Liver (tissue), 9 donors: ENCODE measurements around the gene SEH1L. TPM values are rescaled to one million over a fixed set of nuclear protein-coding genes. Genes with fewer than 3 reads are reported as not detected.

Experiments
- DNase-seq: peaks from one replicate; pipeline ENCODE4 v3.0.0-alpha.2; 2017; ENCODE audit warnings: low spot score
- H3K27ac ChIP-seq, 2 donors: one replicate each; pipeline ENCODE4 v1.7.0; 2013; ENCODE audit warnings: inconsistent platforms in 2 of 2, low read length in 2 of 2, control low read depth in 1 of 2, low read depth in 1 of 2, mild to moderate bottlenecking in 1 of 2
- H3K27me3 ChIP-seq, 4 donors: one replicate each; pipeline versions ENCODE4 v1.6.1 to v1.7.0; 2013; ENCODE audit warnings: low read length in 3 of 4, inconsistent platforms in 1 of 4, mild to moderate bottlenecking in 1 of 4, moderate library complexity in 1 of 4; ENCODE audit not compliant: control insufficient read depth in 4 of 4, insufficient read depth in 4 of 4
- H3K36me3 ChIP-seq, 4 donors: one replicate each; pipeline versions ENCODE4 v1.6.1 to v1.7.0; 2013; ENCODE audit warnings: low read length in 3 of 4, mild to moderate bottlenecking in 3 of 4, low read depth in 1 of 4, moderate library complexity in 1 of 4; ENCODE audit not compliant: control insufficient read depth in 4 of 4, insufficient read depth in 3 of 4
- H3K4me1 ChIP-seq, 4 donors: one replicate each; pipeline versions ENCODE4 v1.6.1 to v1.7.0; 2013; ENCODE audit warnings: low read length in 3 of 4, mild to moderate bottlenecking in 3 of 4, moderate library complexity in 1 of 4; ENCODE audit not compliant: control insufficient read depth in 4 of 4, insufficient read depth in 4 of 4
- H3K4me3 ChIP-seq, 3 donors: one replicate each; pipeline versions ENCODE4 v1.6.1 to v1.7.0; 2013; ENCODE audit warnings: low read length in 3 of 3, control low read depth in 1 of 3, low read depth in 1 of 3, mild to moderate bottlenecking in 1 of 3
- H3K9ac ChIP-seq, 2 donors: one replicate each; pipeline ENCODE4 v1.7.0; 2013; ENCODE audit warnings: low read length in 2 of 2, mild to moderate bottlenecking in 2 of 2, moderate library complexity in 2 of 2, control low read depth in 1 of 2, low read depth in 1 of 2
- H3K9me3 ChIP-seq, 4 donors: one replicate each; pipeline versions ENCODE4 v1.6.1 to v1.7.0; 2013; ENCODE audit warnings: low read length in 3 of 4; ENCODE audit not compliant: control insufficient read depth in 4 of 4
- EGR1 ChIP-seq, 2 donors: IDR thresholded peaks; 2 replicates each; pipeline ENCODE4 v1.6.1; 2016 to 2018; ENCODE audit warnings: antibody characterized with exemption in 2 of 2, low read depth in 2 of 2
- FOXA1 ChIP-seq: IDR thresholded peaks from 2 replicates; pipeline ENCODE4 v1.6.1; 2016; ENCODE audit warnings: antibody characterized with exemption
- FOXA2 ChIP-seq: IDR thresholded peaks from 2 replicates; pipeline ENCODE4 v1.6.1; 2016; ENCODE audit warnings: antibody characterized with exemption
- GABPA ChIP-seq, 2 donors: IDR thresholded peaks in 1 of 2; conservative IDR thresholded peaks in 1 of 2; 2 replicates each; pipeline ENCODE4 v1.6.1; 2016; ENCODE audit warnings: antibody characterized with exemption in 2 of 2, mild to moderate bottlenecking in 1 of 2, moderate library complexity in 1 of 2
- HNF4A ChIP-seq, 2 donors: conservative IDR thresholded peaks; 2 replicates each; pipeline ENCODE4 v1.6.1; 2016; ENCODE audit warnings: antibody characterized with exemption in 2 of 2, mild to moderate bottlenecking in 2 of 2
- HNF4G ChIP-seq: IDR thresholded peaks from 2 replicates; pipeline ENCODE4 v1.6.1; 2016; ENCODE audit warnings: antibody characterized with exemption
- JUND ChIP-seq, 2 donors: IDR thresholded peaks; 2 replicates each; pipeline ENCODE4 v1.6.1; 2016; ENCODE audit warnings: antibody characterized with exemption in 2 of 2
- NR2F2 ChIP-seq: IDR thresholded peaks from 2 replicates; pipeline ENCODE4 v1.6.1; 2016; ENCODE audit warnings: antibody characterized with exemption
- RAD21 ChIP-seq, 2 donors: IDR thresholded peaks; 2 replicates each; pipeline ENCODE4 v1.6.1; 2016; ENCODE audit warnings: antibody characterized with exemption in 2 of 2, mild to moderate bottlenecking in 2 of 2
- RXRA ChIP-seq, 2 donors: IDR thresholded peaks; 2 replicates each; pipeline ENCODE4 v1.6.1; 2017 to 2018; ENCODE audit warnings: antibody characterized with exemption in 2 of 2, mild to moderate bottlenecking in 1 of 2
- SP1 ChIP-seq: IDR thresholded peaks from 2 replicates; pipeline ENCODE4 v1.6.1; 2018; ENCODE audit warnings: antibody characterized with exemption, mild to moderate bottlenecking
- TAF1 ChIP-seq: conservative IDR thresholded peaks from 2 replicates; pipeline ENCODE4 v1.6.1; 2016; ENCODE audit warnings: antibody characterized with exemption, mild to moderate bottlenecking
- YY1 ChIP-seq: IDR thresholded peaks from 2 replicates; pipeline ENCODE4 v1.6.1; 2016; ENCODE audit warnings: antibody characterized with exemption, mild to moderate bottlenecking
- WGBS: extraction: QIAGEN DNeasy Blood & Tissue Kit; methylation state at CpG from one replicate; pipeline ENCODE4 v1.1.7; 2013; 5-methylcytosine and 5-hydroxymethylcytosine counted together
- polyA plus RNA-seq, 2 donors: library from polyadenylated mRNA; stranded (reverse) in 1 of 2; unstranded in 1 of 2; fragments of 200-250 nt in 1 of 2; fragments of >200 nt in 1 of 2; fragmentation: Nextera tagmentation in 1 of 2; extraction: Ambion mirVana in 1 of 2; gene quantifications; one replicate each; pipeline versions ENCODE4 v1.2.1 to v1.2.3, GENCODE V29; 2013 to 2015
- total RNA-seq, 2 donors: library from RNA; depleted of rRNA; stranded (reverse); fragments of >200 nt; gene quantifications; one replicate each; pipeline ENCODE4 v1.2.3, GENCODE V29; 2014
- TF ChIP-seq, protein P1 (sequence below): IDR thresholded peaks from 2 replicates; pipeline ENCODE4 v1.6.1; 2016; ENCODE audit warnings: antibody characterized with exemption
- TF ChIP-seq, protein P2 (sequence below): IDR thresholded peaks from 2 replicates; pipeline ENCODE4 v1.6.1; 2016; ENCODE audit warnings: antibody characterized with exemption, mild to moderate bottlenecking
- TF ChIP-seq, protein P3 (sequence below): IDR thresholded peaks from 2 replicates; pipeline ENCODE4 v1.6.1; 2016; ENCODE audit warnings: antibody characterized with exemption
- TF ChIP-seq, protein P4 (sequence below): IDR thresholded peaks from 2 replicates; pipeline ENCODE4 v1.6.1; 2016; ENCODE audit warnings: antibody characterized with exemption
- TF ChIP-seq, protein P5 (sequence below): fragments of 150-350 bp; IDR thresholded peaks from 2 replicates; pipeline ENCODE4 v1.5.1; 2017; ENCODE audit warnings: improper control_type of control experiment, low read depth, low read length; ENCODE audit not compliant: missing input control
- donor health status: healthy.
- donor health status: healthy.
- donor health status: healthy.
- donor health status: healthy.
- donor health status: healthy.

The SEH1L gene
- total and polyA plus RNA-seq, 4 donors = 12.2 to 28.5 (median 16.8) TPM

DNA sequence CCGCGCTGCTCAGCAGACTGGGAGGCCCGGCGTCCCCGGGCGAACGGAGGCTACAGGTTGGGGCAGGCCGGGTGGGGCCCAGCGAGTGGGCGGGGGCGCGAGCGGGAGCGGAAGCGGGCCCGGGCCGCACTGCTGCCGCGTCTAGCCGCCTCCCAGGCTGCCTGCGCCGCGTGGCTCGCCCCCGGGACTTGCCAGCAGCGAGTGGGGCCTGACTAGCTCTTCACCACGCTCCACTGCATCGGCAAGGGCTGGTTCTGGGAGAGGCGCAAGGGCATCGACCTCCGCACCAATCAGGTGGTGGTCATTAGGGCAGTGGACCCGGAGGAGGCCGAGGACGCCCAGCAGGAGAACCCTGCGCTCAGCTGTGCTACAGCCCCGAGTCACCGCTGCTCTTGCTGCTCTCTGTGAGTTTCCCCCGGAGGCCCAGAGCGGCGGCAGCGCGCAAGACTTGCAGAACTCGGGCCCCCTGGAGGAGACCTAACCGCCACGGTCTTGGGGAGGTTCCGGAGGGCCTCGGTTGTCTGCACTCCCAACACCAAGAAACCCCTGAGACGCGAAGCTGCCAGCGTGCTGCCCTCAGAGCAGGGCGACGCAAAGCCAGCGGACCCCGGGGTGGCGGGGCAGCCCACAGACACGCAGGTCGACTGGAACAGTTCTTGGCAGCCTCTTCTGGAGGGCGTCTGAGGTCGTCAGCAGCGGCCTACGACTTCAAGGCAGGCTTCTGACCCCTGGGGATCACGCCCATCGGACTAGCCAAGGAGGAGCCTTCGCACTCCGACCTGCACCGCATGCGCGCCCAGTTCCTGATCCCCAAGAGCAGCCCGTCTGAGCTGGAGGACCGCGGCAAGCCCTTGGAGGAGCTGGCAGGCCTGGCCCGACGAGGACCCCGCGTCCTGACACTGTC is 36.5 kb upstream of the SEH1L start:
- H3K27ac ChIP-seq = no peak overlapping the region

More for the DNA sequence above, 36.5 kb upstream of the SEH1L start:
- H3K9ac ChIP-seq = no peak overlapping the region
- peak; percentile 52 for DNase-seq
- H3K9me3 ChIP-seq = peaks cover 0 to 4% (median 0%) of the 10 kb centered on the region in 4 donors
- 13% methylated on average over 75 of the region's 75 CpGs for WGBS
- H3K27me3 ChIP-seq = peaks cover 0 to 3% (median 0%) of the 10 kb centered on the region in 4 donors
- H3K36me3 ChIP-seq = no peaks in the 10 kb centered on the region
- H3K4me1 ChIP-seq = peaks cover 0 to 11% (median 3%) of the 10 kb centered on the region in 4 donors
- TF ChIP-seq, protein P1, sequence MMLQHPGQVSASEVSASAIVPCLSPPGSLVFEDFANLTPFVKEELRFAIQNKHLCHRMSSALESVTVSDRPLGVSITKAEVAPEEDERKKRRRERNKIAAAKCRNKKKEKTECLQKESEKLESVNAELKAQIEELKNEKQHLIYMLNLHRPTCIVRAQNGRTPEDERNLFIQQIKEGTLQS = no peak
- TF ChIP-seq FOXA1 (no peak), TAF1 (no peak), NR2F2 (no peak), JUND (IDR thresholded peaks at IDR 0.05) (no peak), YY1 (no peak), FOXA2 (no peak), RXRA (IDR thresholded peaks at IDR 0.05) (no peak), HNF4A (conservative IDR thresholded peaks at IDR 0.05) (no peak), GABPA (IDR thresholded peaks at IDR 0.05 in 1 of 2, conservative IDR thresholded peaks at IDR 0.05 in 1 of 2) (no peak), EGR1 (IDR thresholded peaks at IDR 0.05; ENCODE audit: low read depth in 2 of 2) (no peak), SP1 (no peak), RAD21 (IDR thresholded peaks at IDR 0.05) (no peak), HNF4G (no peak)
- TF ChIP-seq, protein P2, sequence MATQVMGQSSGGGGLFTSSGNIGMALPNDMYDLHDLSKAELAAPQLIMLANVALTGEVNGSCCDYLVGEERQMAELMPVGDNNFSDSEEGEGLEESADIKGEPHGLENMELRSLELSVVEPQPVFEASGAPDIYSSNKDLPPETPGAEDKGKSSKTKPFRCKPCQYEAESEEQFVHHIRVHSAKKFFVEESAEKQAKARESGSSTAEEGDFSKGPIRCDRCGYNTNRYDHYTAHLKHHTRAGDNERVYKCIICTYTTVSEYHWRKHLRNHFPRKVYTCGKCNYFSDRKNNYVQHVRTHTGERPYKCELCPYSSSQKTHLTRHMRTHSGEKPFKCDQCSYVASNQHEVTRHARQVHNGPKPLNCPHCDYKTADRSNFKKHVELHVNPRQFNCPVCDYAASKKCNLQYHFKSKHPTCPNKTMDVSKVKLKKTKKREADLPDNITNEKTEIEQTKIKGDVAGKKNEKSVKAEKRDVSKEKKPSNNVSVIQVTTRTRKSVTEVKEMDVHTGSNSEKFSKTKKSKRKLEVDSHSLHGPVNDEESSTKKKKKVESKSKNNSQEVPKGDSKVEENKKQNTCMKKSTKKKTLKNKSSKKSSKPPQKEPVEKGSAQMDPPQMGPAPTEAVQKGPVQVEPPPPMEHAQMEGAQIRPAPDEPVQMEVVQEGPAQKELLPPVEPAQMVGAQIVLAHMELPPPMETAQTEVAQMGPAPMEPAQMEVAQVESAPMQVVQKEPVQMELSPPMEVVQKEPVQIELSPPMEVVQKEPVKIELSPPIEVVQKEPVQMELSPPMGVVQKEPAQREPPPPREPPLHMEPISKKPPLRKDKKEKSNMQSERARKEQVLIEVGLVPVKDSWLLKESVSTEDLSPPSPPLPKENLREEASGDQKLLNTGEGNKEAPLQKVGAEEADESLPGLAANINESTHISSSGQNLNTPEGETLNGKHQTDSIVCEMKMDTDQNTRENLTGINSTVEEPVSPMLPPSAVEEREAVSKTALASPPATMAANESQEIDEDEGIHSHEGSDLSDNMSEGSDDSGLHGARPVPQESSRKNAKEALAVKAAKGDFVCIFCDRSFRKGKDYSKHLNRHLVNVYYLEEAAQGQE = no peak
- TF ChIP-seq, protein P3, sequence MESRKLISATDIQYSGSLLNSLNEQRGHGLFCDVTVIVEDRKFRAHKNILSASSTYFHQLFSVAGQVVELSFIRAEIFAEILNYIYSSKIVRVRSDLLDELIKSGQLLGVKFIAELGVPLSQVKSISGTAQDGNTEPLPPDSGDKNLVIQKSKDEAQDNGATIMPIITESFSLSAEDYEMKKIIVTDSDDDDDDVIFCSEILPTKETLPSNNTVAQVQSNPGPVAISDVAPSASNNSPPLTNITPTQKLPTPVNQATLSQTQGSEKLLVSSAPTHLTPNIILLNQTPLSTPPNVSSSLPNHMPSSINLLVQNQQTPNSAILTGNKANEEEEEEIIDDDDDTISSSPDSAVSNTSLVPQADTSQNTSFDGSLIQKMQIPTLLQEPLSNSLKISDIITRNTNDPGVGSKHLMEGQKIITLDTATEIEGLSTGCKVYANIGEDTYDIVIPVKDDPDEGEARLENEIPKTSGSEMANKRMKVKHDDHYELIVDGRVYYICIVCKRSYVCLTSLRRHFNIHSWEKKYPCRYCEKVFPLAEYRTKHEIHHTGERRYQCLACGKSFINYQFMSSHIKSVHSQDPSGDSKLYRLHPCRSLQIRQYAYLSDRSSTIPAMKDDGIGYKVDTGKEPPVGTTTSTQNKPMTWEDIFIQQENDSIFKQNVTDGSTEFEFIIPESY = no peak
- TF ChIP-seq, protein P4, sequence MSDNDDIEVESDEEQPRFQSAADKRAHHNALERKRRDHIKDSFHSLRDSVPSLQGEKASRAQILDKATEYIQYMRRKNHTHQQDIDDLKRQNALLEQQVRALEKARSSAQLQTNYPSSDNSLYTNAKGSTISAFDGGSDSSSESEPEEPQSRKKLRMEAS = no peak
- TF ChIP-seq, protein P5, sequence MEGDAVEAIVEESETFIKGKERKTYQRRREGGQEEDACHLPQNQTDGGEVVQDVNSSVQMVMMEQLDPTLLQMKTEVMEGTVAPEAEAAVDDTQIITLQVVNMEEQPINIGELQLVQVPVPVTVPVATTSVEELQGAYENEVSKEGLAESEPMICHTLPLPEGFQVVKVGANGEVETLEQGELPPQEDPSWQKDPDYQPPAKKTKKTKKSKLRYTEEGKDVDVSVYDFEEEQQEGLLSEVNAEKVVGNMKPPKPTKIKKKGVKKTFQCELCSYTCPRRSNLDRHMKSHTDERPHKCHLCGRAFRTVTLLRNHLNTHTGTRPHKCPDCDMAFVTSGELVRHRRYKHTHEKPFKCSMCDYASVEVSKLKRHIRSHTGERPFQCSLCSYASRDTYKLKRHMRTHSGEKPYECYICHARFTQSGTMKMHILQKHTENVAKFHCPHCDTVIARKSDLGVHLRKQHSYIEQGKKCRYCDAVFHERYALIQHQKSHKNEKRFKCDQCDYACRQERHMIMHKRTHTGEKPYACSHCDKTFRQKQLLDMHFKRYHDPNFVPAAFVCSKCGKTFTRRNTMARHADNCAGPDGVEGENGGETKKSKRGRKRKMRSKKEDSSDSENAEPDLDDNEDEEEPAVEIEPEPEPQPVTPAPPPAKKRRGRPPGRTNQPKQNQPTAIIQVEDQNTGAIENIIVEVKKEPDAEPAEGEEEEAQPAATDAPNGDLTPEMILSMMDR = no peak
- peak overlapping the region in 1 of 3 donors; percentile 23 for H3K4me3 ChIP-seq
